ENCODE results near the gene SIGLEC9.

SIGLEC9 gene

GRCh38 chr19:51124729-51125128 lies at the start of gene SIGLEC9:
Gene SIGLEC9 (plus strand): TSS chr19:51124906. CDS start chr19:51124975, 69 bp downstream.
- no peaks in the 10 kb centered on the region for H3K36me3 ChIP-seq
- H3K27me3 ChIP-seq, result no peaks in the 10 kb centered on the region
- peak within 1 kb of the TSS; percentile 15; the same call in 1 of the 2 replicates for H3K4me3 ChIP-seq
- H3K4me2 ChIP-seq, result peak within 1 kb of the TSS; percentile 96
- peak within 1 kb of the TSS; percentile 37; the same call in 1 of the 2 replicates for H3K9ac ChIP-seq
- H3K27ac ChIP-seq, result peak within 1 kb of the TSS; percentile 85
- H3K9me3 ChIP-seq, result no peaks in the 10 kb centered on the region
- H4K20me1 ChIP-seq, result no peaks in the 10 kb centered on the region
- H3K4me1 ChIP-seq, result peaks cover 90% of the 10 kb centered on the region
- no peak for TF ChIP-seq Cebpa-rat (IDR thresholded peaks at IDR 0.05)

GRCh38 chr19:51075998-51076397 lies 48.7 kb upstream of the SIGLEC9 start:
- no peak overlapping the region for H3K9ac ChIP-seq
- no peaks in the 10 kb centered on the region for H4K20me1 ChIP-seq
- TF ChIP-seq Cebpa-rat (IDR thresholded peaks at IDR 0.05), result no peak
- no peak overlapping the region for H3K27ac ChIP-seq
- no peak overlapping the region for H3K4me3 ChIP-seq
- H3K36me3 ChIP-seq, result peaks cover 32% of the 10 kb centered on the region; the same call in 1 of the 2 replicates
- no peaks in the 10 kb centered on the region for H3K4me1 ChIP-seq
- peaks cover 18% of the 10 kb centered on the region for H3K9me3 ChIP-seq
- H3K27me3 ChIP-seq, result no peaks in the 10 kb centered on the region
- H3K4me2 ChIP-seq, result no peak overlapping the region

GRCh38 chr19:51076631-51077213 lies 48.0 kb upstream of the SIGLEC9 start:
- Histone ChIP-seq H3K4me2 (no peak overlapping the region), H3K27ac (no peak overlapping the region), H3K36me3 (peaks cover 38% of the 10 kb centered on the region; the same call in 1 of the 2 replicates), H3K9ac (no peak overlapping the region), H3K4me3 (no peak overlapping the region), H4K20me1 (no peaks in the 10 kb centered on the region), H3K27me3 (no peaks in the 10 kb centered on the region), H3K4me1 (no peaks in the 10 kb centered on the region), H3K9me3 (peaks cover 18% of the 10 kb centered on the region)
- TF ChIP-seq Cebpa-rat (IDR thresholded peaks at IDR 0.05), result no peak

DNA sequence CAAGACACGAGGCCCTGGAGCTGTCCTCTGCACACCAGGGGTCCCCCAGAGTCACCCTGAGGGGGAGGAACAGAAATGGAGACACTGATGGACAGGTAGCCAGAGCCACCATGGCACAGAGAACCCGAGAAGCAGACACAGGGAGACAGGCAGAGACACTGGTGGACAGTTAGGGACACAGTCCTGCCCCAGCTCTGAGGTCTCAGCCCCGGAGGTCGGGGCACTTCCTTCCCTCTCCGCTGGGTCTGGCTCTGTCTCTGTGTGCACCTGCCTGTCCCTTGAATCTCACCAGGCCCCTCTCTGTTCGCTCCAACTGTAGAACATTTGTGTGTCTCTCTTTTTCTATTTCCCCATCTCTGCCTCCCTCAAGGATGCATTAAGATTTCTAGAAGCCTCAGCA lies 46.6 kb upstream of the SIGLEC9 start:
- Histone ChIP-seq H3K9ac (no peak overlapping the region), H3K4me1 (no peaks in the 10 kb centered on the region), H3K36me3 (peaks cover 42% of the 10 kb centered on the region; the same call in 1 of the 2 replicates), H3K27ac (no peak overlapping the region), H3K4me2 (no peak overlapping the region), H3K4me3 (no peak overlapping the region), H3K9me3 (peaks cover 15% of the 10 kb centered on the region), H4K20me1 (no peaks in the 10 kb centered on the region), H3K27me3 (no peaks in the 10 kb centered on the region)
- no peak for TF ChIP-seq Cebpa-rat (IDR thresholded peaks at IDR 0.05)

- no peak for TF ChIP-seq Cebpa-rat (IDR thresholded peaks at IDR 0.05)
- Histone ChIP-seq H3K9me3 (peaks cover 9% of the 10 kb centered on the region), H3K9ac (no peak overlapping the region), H3K36me3 (peaks cover 42% of the 10 kb centered on the region; the same call in 1 of the 2 replicates), H3K4me1 (no peaks in the 10 kb centered on the region), H3K4me3 (no peak overlapping the region), H3K27ac (no peak overlapping the region), H3K4me2 (no peak overlapping the region), H3K27me3 (no peaks in the 10 kb centered on the region), H4K20me1 (no peaks in the 10 kb centered on the region)
Measured at GRCh38 chr19:51078731-51079130, 46.0 kb upstream of the SIGLEC9 start.

- no peak overlapping the region for H3K9ac ChIP-seq
- no peak overlapping the region for H3K4me2 ChIP-seq
- H3K9me3 ChIP-seq, result peaks cover under 1% of the 10 kb centered on the region; the same call in 1 of the 2 replicates
- H3K4me1 ChIP-seq, result no peaks in the 10 kb centered on the region
- H3K4me3 ChIP-seq, result no peak overlapping the region
- no peak for TF ChIP-seq Cebpa-rat (IDR thresholded peaks at IDR 0.05)
- H4K20me1 ChIP-seq, result no peaks in the 10 kb centered on the region
- H3K27me3 ChIP-seq, result no peaks in the 10 kb centered on the region
- no peak overlapping the region for H3K27ac ChIP-seq
- H3K36me3 ChIP-seq, result peaks cover 42% of the 10 kb centered on the region; the same call in 1 of the 2 replicates
Measured at GRCh38 chr19:51079481-51080110, 45.1 kb upstream of the SIGLEC9 start.

- Histone ChIP-seq H3K27me3 (no peaks in the 10 kb centered on the region), H3K4me1 (peaks cover 5% of the 10 kb centered on the region), H4K20me1 (peaks cover 5% of the 10 kb centered on the region; the same call in 1 of the 2 replicates), H3K4me3 (no peak overlapping the region), H3K9me3 (no peaks in the 10 kb centered on the region), H3K36me3 (peaks cover 37% of the 10 kb centered on the region; the same call in 1 of the 2 replicates), H3K9ac (no peak overlapping the region), H3K27ac (no peak overlapping the region), H3K4me2 (no peak overlapping the region)
- no peak for TF ChIP-seq Cebpa-rat (IDR thresholded peaks at IDR 0.05)
Measured at GRCh38 chr19:51081476-51081875, 43.2 kb upstream of the SIGLEC9 start.

- H3K4me3 ChIP-seq, result no peak within 1 kb of the TSS
- peaks cover 32% of the 10 kb centered on the region; the same call in 1 of the 2 replicates for H3K36me3 ChIP-seq
- peaks cover 13% of the 10 kb centered on the region; the same call in 1 of the 2 replicates for H4K20me1 ChIP-seq
- TF ChIP-seq Cebpa-rat (IDR thresholded peaks at IDR 0.05), result no peak
- H3K4me1 ChIP-seq, result peaks cover 11% of the 10 kb centered on the region
- no peak within 1 kb of the TSS for H3K4me2 ChIP-seq
- no peak within 1 kb of the TSS for H3K27ac ChIP-seq
- no peaks in the 10 kb centered on the region for H3K27me3 ChIP-seq
- no peaks in the 10 kb centered on the region for H3K9me3 ChIP-seq
- H3K9ac ChIP-seq, result no peak within 1 kb of the TSS
Measured at GRCh38 chr19:51082611-51083010, 42.1 kb upstream of the SIGLEC9 start, which contains the start of gene KLK14. Gene KLK14 (minus strand): TSS chr19:51082887. CDS start chr19:51082614, 273 bp downstream.

- Histone ChIP-seq H3K9ac (no peak overlapping the region), H3K27ac (no peak overlapping the region), H3K4me3 (no peak overlapping the region), H3K4me2 (no peak overlapping the region), H3K36me3 (peaks cover 27% of the 10 kb centered on the region), H3K9me3 (no peaks in the 10 kb centered on the region), H3K4me1 (peaks cover 11% of the 10 kb centered on the region), H3K27me3 (no peaks in the 10 kb centered on the region), H4K20me1 (peaks cover 13% of the 10 kb centered on the region; the same call in 1 of the 2 replicates)
- TF ChIP-seq Cebpa-rat (IDR thresholded peaks at IDR 0.05), result no peak
Measured at GRCh38 chr19:51083181-51083580, 41.5 kb upstream of the SIGLEC9 start.

DNA sequence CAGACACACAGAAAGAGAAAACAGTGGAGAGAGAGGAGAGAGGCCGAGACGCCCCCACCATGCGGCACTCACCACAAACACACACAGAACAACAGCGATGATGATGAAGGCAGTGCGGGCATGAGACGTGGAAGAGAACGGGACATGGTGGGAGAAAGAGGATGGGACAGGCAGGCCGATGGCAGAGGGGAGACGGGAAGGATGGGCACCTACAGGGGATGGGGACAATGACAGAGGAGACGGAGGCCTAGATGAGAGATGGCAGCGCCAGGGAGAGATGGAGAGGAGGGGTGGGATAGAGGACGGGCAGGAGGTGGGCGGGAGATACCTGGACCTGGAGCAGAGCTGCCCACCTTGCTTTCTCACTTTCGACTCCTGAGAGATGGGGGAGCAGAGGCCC lies 40.9 kb upstream of the SIGLEC9 start:
- H3K4me3 ChIP-seq, result no peak overlapping the region
- TF ChIP-seq Cebpa-rat (IDR thresholded peaks at IDR 0.05), result no peak
- no peak overlapping the region for H3K4me2 ChIP-seq
- H4K20me1 ChIP-seq, result peaks cover 13% of the 10 kb centered on the region; the same call in 1 of the 2 replicates
- H3K9me3 ChIP-seq, result no peaks in the 10 kb centered on the region
- H3K36me3 ChIP-seq, result peaks cover 22% of the 10 kb centered on the region
- H3K27me3 ChIP-seq, result no peaks in the 10 kb centered on the region
- H3K27ac ChIP-seq, result no peak overlapping the region
- peaks cover 11% of the 10 kb centered on the region for H3K4me1 ChIP-seq
- no peak overlapping the region for H3K9ac ChIP-seq
